NT2/D1 (cell line): ENCODE results near the gene ARMC9.

ENCODE experiments used
- YY1 ChIP-seq: IDR thresholded peaks from 2 replicates; pipeline ENCODE4 v1.6.1; 2011; ENCODE audit not compliant: insufficient read length, insufficient read depth
- ZNF274 ChIP-seq: IDR thresholded peaks from 2 replicates; pipeline ENCODE4 v1.6.1; 2011; ENCODE audit warnings: mild to moderate bottlenecking, low read depth, low read length

DNA sequence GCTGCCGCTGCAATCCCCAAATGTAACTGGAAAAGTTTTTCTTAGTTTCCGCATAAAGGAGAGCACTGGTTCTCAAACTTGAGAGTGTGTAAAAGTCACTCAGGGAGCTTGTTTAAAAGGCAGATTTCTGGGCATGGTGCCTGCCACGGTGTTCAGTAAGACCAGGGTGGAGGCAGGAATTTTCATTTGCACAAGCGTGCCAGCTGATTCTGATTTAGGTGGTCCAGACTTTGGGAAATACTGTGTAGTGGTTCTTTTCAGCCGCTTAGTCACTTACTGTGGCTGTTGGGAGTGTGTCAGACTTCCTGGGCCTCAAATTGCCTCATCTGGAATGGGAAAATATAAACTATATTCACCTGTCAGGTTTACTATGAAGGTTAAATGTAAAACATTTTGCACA, 788 bp downstream of the ARMC9 start:
- TF ChIP-seq YY1 (no peak), ZNF274 (no peak)
